ENCODE data around the gene MYCBP2. TPM values are rescaled to one million over a fixed set of nuclear protein-coding genes. Genes with fewer than 3 reads are reported as not detected.
A peak's percentile ranks its signal among the peaks of the same experiment; 100 is the strongest.

The MYCBP2 gene
- total RNA-seq, 1 experiment from 2014 or later: 53.3 TPM

DNA sequence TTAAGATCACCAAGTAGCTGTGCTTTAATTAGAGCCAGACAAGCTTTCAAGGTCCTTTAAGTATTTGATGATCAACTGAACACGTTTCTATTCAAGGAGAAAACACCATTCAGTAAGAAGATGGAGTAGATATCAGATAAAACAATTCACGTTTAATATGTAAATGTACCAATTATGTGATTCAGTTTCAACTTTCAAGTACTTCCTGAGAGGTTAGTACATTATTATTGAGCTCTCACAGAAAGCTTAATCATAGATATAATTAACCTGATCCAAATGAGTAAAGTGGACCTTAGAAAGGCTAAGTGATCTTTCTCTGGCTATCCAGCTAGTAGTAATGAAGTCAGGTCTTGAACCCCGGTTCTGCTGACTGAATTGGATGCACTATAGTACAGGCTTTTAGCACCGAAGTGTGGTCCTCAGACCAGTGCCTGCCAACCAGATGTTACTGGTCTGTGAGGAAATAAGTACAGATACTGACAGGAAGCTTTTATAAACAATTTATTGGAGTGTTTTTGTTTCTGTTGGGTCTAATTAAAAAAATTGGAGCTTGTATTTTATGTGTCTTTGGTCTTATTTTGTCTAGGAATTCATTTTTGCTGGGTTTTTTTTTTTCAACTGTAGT, 324.8 kb downstream of the MYCBP2 start:
- DNase-seq (no peak), ATAC-seq (no peak)
- CTCF ChIA-PET: interaction anchor here (0.6 to 0.7 kb wide), 2 partner anchors 24 to 334 kb away, joined by 3 to 4 read pairs; no protein-coding TSS in a partner anchor
- POLR2A ChIA-PET (ENCODE audit: unreplicated experiment): no interaction called here
- no peak overlapping the region for H3K4me3 ChIP-seq (ENCODE audit: low read length)
- H4K20me1 ChIP-seq (ENCODE audit: low read length): no peaks in the 10 kb centered on the region
- no peaks in the 10 kb centered on the region for H3F3A ChIP-seq (ENCODE audit: low read length, unreplicated experiment)
- H2AFZ ChIP-seq (ENCODE audit: low read length): no peak overlapping the region
- TF ChIP-seq, protein P1, sequence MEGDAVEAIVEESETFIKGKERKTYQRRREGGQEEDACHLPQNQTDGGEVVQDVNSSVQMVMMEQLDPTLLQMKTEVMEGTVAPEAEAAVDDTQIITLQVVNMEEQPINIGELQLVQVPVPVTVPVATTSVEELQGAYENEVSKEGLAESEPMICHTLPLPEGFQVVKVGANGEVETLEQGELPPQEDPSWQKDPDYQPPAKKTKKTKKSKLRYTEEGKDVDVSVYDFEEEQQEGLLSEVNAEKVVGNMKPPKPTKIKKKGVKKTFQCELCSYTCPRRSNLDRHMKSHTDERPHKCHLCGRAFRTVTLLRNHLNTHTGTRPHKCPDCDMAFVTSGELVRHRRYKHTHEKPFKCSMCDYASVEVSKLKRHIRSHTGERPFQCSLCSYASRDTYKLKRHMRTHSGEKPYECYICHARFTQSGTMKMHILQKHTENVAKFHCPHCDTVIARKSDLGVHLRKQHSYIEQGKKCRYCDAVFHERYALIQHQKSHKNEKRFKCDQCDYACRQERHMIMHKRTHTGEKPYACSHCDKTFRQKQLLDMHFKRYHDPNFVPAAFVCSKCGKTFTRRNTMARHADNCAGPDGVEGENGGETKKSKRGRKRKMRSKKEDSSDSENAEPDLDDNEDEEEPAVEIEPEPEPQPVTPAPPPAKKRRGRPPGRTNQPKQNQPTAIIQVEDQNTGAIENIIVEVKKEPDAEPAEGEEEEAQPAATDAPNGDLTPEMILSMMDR (conservative IDR thresholded peaks at IDR 0.05; ENCODE audit: low read depth, low read length): no peak
- TF ChIP-seq EZH2 (IDR thresholded peaks at IDR 0.05; ENCODE audit: low read length, unreplicated experiment): no peak
- no peak for TF ChIP-seq EZH2phosphoT487 (IDR thresholded peaks at IDR 0.05; ENCODE audit: borderline replicate concordance, low read length)
- peaks cover 12% of the 10 kb centered on the region; the same call in 1 of the 2 replicates for H3K36me3 ChIP-seq (ENCODE audit: low read depth, low read length)
- intact Hi-C loops (cut with micrococcal nuclease): loop anchor here (5.0 to 10.0 kb wide), 2 partner anchors 100 to 177 kb away; no protein-coding TSS in a partner anchor
- no peak overlapping the region for H3K27ac ChIP-seq (ENCODE audit: low read length)
- H3K9me2 ChIP-seq (replicated peaks; ENCODE audit: low read length): no peaks in the 10 kb centered on the region
- H3K4me1 ChIP-seq (ENCODE audit: insufficient read depth, low read length): peaks cover 15% of the 10 kb centered on the region
- no peak overlapping the region for H3K9ac ChIP-seq (ENCODE audit: low read length)
- H3K9me3 ChIP-seq (ENCODE audit: low read length): no peaks in the 10 kb centered on the region
- no peaks in the 10 kb centered on the region for H3K27me3 ChIP-seq (ENCODE audit: low read length)
- no peak overlapping the region for H3K4me2 ChIP-seq (ENCODE audit: low read length)
- no peaks in the 10 kb centered on the region for H3K79me2 ChIP-seq (ENCODE audit: low read length)
- no TSS peak for BruUV-seq (replicated peaks)

DNA sequence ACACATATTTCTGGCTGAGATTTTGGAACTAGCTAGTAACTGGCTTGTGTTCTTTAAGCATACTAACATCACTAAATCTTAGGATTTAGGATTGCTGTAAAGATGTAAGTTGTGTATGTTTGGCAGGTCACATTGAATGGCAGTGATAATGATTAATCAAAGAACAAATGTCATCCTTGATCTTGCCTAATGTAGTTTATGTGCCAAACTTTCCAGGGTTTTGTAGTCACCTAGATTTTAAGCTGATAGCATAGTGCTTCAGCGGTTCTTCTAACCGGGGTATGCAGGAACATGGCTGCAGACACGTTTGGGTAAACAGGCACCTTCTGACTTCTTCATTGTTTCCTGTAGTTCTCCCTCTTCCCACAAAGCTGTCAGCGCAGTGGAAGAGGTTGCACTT, 325.4 kb downstream of the MYCBP2 start:
- TF ChIP-seq EZH2phosphoT487 (IDR thresholded peaks at IDR 0.05; ENCODE audit: borderline replicate concordance, low read length): no peak
- no peak for TF ChIP-seq EZH2 (IDR thresholded peaks at IDR 0.05; ENCODE audit: low read length, unreplicated experiment)
- TF ChIP-seq, protein P1 (conservative IDR thresholded peaks at IDR 0.05; ENCODE audit: low read depth, low read length): no peak
- BruUV-seq (replicated peaks): no TSS peak
- Histone ChIP-seq H3K27ac (ENCODE audit: low read length) (no peak overlapping the region), H3K9me3 (ENCODE audit: low read length) (no peaks in the 10 kb centered on the region), H3K9ac (ENCODE audit: low read length) (no peak overlapping the region), H3F3A (ENCODE audit: low read length, unreplicated experiment) (no peaks in the 10 kb centered on the region), H3K4me3 (ENCODE audit: low read length) (no peak overlapping the region), H3K27me3 (ENCODE audit: low read length) (no peaks in the 10 kb centered on the region), H3K4me2 (ENCODE audit: low read length) (no peak overlapping the region), H3K36me3 (ENCODE audit: low read depth, low read length) (peaks cover 12% of the 10 kb centered on the region; the same call in 1 of the 2 replicates), H4K20me1 (ENCODE audit: low read length) (no peaks in the 10 kb centered on the region), H3K4me1 (ENCODE audit: insufficient read depth, low read length) (peaks cover 15% of the 10 kb centered on the region), H3K9me2 (replicated peaks; ENCODE audit: low read length) (no peaks in the 10 kb centered on the region), H2AFZ (ENCODE audit: low read length) (no peak overlapping the region), H3K79me2 (ENCODE audit: low read length) (no peaks in the 10 kb centered on the region)
- ChIA-PET POLR2A (ENCODE audit: unreplicated experiment) (no interaction called here), CTCF (no interaction called here)
- ATAC-seq: no peak
- intact Hi-C loops (cut with micrococcal nuclease): loop anchor here (5.0 to 10.0 kb wide), 2 partner anchors 99 to 177 kb away; no protein-coding TSS in a partner anchor
- no peak for DNase-seq

DNA sequence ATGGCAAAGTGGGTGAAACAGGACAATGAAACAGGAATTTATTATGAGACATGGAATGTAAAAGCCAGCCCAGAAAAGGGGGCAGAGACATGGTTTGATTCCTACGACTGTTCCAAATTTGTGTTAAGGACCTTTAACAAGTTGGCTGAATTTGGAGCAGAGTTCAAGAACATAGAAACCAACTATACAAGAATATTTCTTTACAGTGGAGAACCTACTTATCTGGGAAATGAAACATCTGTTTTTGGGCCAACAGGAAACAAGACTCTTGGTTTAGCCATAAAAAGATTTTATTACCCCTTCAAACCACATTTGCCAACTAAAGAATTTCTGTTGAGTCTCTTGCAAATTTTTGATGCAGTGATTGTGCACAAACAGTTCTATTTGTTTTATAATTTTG, 326.4 kb downstream of the MYCBP2 start:
- peaks cover 12% of the 10 kb centered on the region; the same call in 1 of the 2 replicates for H3K36me3 ChIP-seq (ENCODE audit: low read depth, low read length)
- H3K4me3 ChIP-seq (ENCODE audit: low read length): no peak overlapping the region
- peak overlapping the region; percentile 29 for H3K27ac ChIP-seq (ENCODE audit: low read length)
- H3K4me1 ChIP-seq (ENCODE audit: insufficient read depth, low read length): peaks cover 15% of the 10 kb centered on the region
- ChIA-PET CTCF (no interaction called here), POLR2A (ENCODE audit: unreplicated experiment) (no interaction called here)
- no peaks in the 10 kb centered on the region for H3K79me2 ChIP-seq (ENCODE audit: low read length)
- H3F3A ChIP-seq (ENCODE audit: low read length, unreplicated experiment): no peaks in the 10 kb centered on the region
- intact Hi-C loops (cut with micrococcal nuclease): loop anchor here (1.0 to 10.0 kb wide), 3 partner anchors 98 to 176 kb away; partner anchors contain the start of gene KCTD12
- H3K9me3 ChIP-seq (ENCODE audit: low read length): no peaks in the 10 kb centered on the region
- H4K20me1 ChIP-seq (ENCODE audit: low read length): no peaks in the 10 kb centered on the region
- H3K9ac ChIP-seq (ENCODE audit: low read length): no peak overlapping the region
- no peaks in the 10 kb centered on the region for H3K9me2 ChIP-seq (replicated peaks; ENCODE audit: low read length)
- no TSS peak for BruUV-seq (replicated peaks)
- H3K4me2 ChIP-seq (ENCODE audit: low read length): peak overlapping the region; percentile 19; the same call in 1 of the 2 replicates
- TF ChIP-seq EZH2phosphoT487 (IDR thresholded peaks at IDR 0.05; ENCODE audit: borderline replicate concordance, low read length): no peak
- no peak for TF ChIP-seq EZH2 (IDR thresholded peaks at IDR 0.05; ENCODE audit: low read length, unreplicated experiment)
- TF ChIP-seq, protein P1 (conservative IDR thresholded peaks at IDR 0.05; ENCODE audit: low read depth, low read length): no peak
- ATAC-seq (peak; percentile 77), DNase-seq (peak; percentile 48)
- H2AFZ ChIP-seq (ENCODE audit: low read length): no peak overlapping the region
- H3K27me3 ChIP-seq (ENCODE audit: low read length): no peaks in the 10 kb centered on the region
